Activated T-cell treated with anti-CD3 and anti-CD28 coated beads, Interleukin-2, amount 50 U/mL, for 4 hours (primary cell): ENCODE results near the gene SLC39A5. TPM values are rescaled to one million over a fixed set of nuclear protein-coding genes. Genes with fewer than 3 reads are reported as not detected.

Source experiments
- ATAC-seq, 2 donors: fragments of 200-7000 bp; cut with Tn5 transposase; one replicate each; pipeline ENCODE4 v1.10.0; 2021
- DNase-seq: peaks from one replicate; pipeline ENCODE4 v3.0.0-alpha.2; 2020
- H3K27me3 Mint-ChIP-seq: one replicate; pipeline ENCODE4 v1.8.0; 2021; ENCODE audit warnings: low read depth, mixed read lengths
- H3K36me3 Mint-ChIP-seq: one replicate; pipeline ENCODE4 v1.8.0; 2022; ENCODE audit warnings: mixed read lengths; ENCODE audit not compliant: insufficient read depth
- H3K4me1 Mint-ChIP-seq: one replicate; pipeline ENCODE4 v1.8.0; 2021; ENCODE audit warnings: low read depth, mixed read lengths
- H3K4me3 Mint-ChIP-seq: one replicate; pipeline ENCODE4 v1.8.0; 2021; ENCODE audit warnings: mild to moderate bottlenecking, moderate library complexity, mixed read lengths
- H3K9me3 Mint-ChIP-seq: one replicate; pipeline ENCODE4 v1.8.0; 2021; ENCODE audit warnings: mixed read lengths
- total RNA-seq, 3 donors: library from RNA; stranded (reverse); gene quantifications; one replicate each; pipeline ENCODE4 v1.2.1, GENCODE V29; 2021

SLC39A5 gene
- total RNA-seq, 3 donors from 2014 or later = 0.53 to 0.84 (median 0.79) TPM

DNA sequence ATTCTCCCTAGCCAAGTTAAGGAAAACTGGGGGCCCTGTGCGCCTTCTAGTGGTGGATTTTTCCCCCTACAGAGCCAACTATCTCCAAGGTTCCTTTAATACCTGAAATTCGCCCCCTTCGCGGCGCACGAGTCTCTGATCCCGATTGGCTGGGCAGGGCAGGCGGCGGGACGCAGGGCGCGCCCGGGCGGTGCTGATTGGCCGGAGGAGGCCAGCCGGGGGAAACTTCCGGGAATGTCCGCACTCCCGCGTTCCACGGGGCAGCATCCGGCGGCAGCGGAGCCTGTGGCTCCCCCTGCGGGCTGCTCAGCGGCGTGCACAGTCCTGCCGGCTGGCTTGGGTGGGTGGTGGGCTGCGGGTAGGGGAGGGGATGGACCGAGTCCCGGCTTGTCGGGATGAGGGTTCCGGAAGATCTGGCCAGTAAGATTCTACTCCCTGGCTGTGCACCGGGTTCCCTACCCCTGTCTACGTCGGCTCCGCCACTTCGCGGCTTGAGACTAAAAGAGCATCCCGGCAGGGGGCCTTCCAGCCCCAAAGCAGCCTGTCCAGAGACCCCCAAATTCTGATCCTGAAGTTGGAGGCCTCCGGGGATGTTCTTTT is 5.6 kb upstream of the SLC39A5 start, which contains the start of gene NABP2:
Gene NABP2, plus strand, starts transcription at position 241 of the 600 bp plus-strand sequence. CDS start 515 bp downstream, outside the sequence.
- ATAC-seq = peak; percentile 88 to 90
- Mint-ChIP-seq H3K9me3 (no peaks in the 10 kb centered on the region), H3K36me3 (no peaks in the 10 kb centered on the region), H3K4me3 (peak within 1 kb of the TSS; percentile 95), H3K4me1 (peaks cover 41% of the 10 kb centered on the region), H3K27me3 (no peaks in the 10 kb centered on the region)
- DNase-seq = peak; percentile 89

GRCh38 chr12:56224954-56225353 is 4.9 kb upstream of the SLC39A5 start:
- Mint-ChIP-seq H3K9me3 (no peaks in the 10 kb centered on the region), H3K4me3 (peak overlapping the region; percentile 95), H3K36me3 (no peaks in the 10 kb centered on the region), H3K27me3 (no peaks in the 10 kb centered on the region), H3K4me1 (peaks cover 41% of the 10 kb centered on the region)
- ATAC-seq = no peak
- no peak for DNase-seq

- ATAC-seq = no peak
- no peaks in the 10 kb centered on the region for H3K36me3 Mint-ChIP-seq
- no peaks in the 10 kb centered on the region for H3K9me3 Mint-ChIP-seq
- H3K4me1 Mint-ChIP-seq = peaks cover 10% of the 10 kb centered on the region
- H3K27me3 Mint-ChIP-seq = no peaks in the 10 kb centered on the region
- DNase-seq = no peak
- H3K4me3 Mint-ChIP-seq = no peak overlapping the region
Observed at GRCh38 chr12:56229082-56229481, 769 bp upstream of the SLC39A5 start.

DNA sequence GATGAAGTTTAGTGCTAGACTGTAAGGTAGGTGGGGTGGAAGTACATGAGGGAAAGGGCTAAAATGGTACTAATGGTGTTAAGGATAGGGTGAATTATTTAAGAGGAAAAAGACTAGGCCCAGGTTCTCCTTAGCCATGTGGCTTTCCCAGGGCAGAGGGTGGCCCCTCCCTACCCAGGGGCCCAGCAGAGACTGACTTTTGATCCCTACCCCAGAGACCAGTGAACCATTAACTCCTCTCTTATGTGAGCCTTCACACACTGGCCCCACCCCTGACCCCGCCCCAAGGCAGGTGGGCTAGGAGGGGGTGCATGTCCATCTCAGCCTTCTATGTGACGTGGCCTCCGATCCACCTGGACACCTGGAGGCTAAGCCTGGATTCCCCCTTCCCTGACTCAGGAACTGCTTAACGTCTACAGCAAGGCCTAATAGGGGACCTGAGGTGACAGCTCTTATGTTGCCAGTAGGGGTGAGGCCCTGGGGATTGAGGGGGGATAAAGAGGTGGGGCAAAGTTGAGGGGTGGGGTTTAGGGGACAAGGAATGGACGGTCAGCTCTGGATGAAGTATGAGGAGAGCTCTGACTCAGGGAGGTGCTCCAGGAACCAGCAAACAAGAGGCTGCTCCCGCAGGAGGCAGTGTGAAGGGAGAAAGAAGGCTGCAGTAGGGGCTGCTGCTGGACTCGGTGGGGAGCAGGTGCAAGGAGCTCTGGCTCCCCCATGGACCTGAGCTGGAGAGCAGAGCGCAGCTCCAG is 757 bp downstream of the SLC39A5 start:
- H3K27me3 Mint-ChIP-seq = no peaks in the 10 kb centered on the region
- DNase-seq = no peak
- no peak for ATAC-seq
- no peak overlapping the region for H3K4me3 Mint-ChIP-seq
- no peaks in the 10 kb centered on the region for H3K36me3 Mint-ChIP-seq
- H3K9me3 Mint-ChIP-seq = no peaks in the 10 kb centered on the region
- peaks cover under 1% of the 10 kb centered on the region for H3K4me1 Mint-ChIP-seq

DNA sequence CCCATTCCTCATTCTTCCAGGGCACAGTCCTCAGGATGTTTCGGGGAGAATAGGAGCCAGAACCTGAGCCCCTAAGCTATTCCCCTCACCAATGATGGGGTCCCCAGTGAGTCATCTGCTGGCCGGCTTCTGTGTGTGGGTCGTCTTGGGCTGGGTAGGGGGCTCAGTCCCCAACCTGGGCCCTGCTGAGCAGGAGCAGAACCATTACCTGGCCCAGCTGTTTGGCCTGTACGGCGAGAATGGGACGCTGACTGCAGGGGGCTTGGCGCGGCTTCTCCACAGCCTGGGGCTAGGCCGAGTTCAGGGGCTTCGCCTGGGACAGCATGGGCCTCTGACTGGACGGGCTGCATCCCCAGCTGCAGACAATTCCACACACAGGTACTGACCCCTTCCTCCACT is 1.3 kb downstream of the SLC39A5 start:
- Mint-ChIP-seq H3K27me3 (no peaks in the 10 kb centered on the region), H3K36me3 (no peaks in the 10 kb centered on the region), H3K9me3 (no peaks in the 10 kb centered on the region), H3K4me1 (no peaks in the 10 kb centered on the region), H3K4me3 (no peak overlapping the region)
- no peak for DNase-seq
- no peak for ATAC-seq

DNA sequence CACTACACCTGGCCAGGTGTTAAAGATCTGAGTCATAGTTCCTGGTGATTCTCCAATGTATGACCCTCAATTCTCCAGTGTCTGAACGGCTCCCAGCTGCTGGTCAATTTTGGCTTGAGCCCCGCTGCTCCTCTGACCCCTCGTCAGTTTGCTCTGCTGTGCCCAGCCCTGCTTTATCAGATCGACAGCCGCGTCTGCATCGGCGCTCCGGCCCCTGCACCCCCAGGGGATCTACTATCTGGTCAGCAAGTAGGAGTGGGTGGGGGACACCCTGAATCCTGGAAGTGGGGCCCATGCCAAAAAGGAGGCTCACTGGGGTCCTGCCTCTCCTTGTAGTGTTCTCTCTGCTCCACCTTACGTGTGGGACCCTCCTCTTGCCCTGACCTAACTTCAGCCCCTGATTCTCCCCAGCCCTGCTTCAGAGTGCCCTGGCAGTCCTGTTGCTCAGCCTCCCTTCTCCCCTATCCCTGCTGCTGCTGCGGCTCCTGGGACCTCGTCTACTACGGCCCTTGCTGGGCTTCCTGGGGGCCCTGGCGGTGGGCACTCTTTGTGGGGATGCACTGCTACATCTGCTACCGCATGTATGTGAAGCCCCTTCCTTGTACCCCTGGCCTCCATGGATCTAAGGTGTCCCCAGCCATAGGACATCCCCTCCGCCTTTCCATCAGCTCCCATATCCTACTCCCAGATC is 5.0 kb downstream of the SLC39A5 start:
- DNase-seq = no peak
- no peaks in the 10 kb centered on the region for H3K9me3 Mint-ChIP-seq
- H3K4me3 Mint-ChIP-seq = no peak overlapping the region
- no peaks in the 10 kb centered on the region for H3K4me1 Mint-ChIP-seq
- ATAC-seq = no peak
- no peaks in the 10 kb centered on the region for H3K27me3 Mint-ChIP-seq
- H3K36me3 Mint-ChIP-seq = peaks cover 1% of the 10 kb centered on the region

DNA sequence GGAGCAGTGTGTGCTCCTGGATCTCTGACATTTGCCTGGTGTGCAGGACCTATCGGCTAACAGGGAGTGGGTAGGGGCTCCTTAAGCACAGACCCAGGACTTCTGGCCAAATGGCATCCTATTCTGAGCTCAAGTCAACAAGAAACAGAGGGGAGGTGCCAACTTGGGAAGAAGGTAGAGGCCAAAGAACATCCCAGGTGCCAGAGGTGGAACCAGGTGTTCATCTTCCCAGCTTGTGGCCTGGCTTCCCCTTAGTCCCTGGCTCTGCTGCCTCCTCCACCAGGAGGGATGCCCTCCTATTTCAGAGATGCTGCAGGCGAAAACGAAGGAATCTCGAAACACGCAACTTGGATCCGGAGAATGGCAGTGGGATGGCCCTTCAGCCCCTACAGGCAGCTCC is 6.2 kb downstream of the SLC39A5 start:
- ATAC-seq = no peak
- peaks cover 1% of the 10 kb centered on the region for H3K36me3 Mint-ChIP-seq
- no peaks in the 10 kb centered on the region for H3K27me3 Mint-ChIP-seq

DNA sequence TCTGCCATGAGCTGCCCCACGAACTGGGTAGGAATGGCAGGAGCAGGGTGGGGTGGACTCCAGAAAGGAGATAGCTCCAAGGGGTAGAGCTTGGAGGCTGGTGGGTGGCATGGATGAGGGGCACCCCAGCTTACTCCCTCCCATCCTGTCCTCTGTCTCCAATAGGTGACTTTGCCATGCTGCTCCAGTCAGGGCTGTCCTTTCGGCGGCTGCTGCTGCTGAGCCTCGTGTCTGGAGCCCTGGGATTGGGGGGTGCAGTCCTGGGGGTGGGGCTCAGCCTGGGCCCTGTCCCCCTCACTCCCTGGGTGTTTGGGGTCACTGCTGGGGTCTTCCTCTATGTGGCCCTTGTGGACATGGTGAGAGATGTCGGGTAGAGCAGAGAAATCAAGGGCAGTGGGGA is 7.1 kb downstream of the SLC39A5 start:
- no peak overlapping the region for H3K4me3 Mint-ChIP-seq
- H3K36me3 Mint-ChIP-seq = peaks cover 5% of the 10 kb centered on the region
- no peaks in the 10 kb centered on the region for H3K4me1 Mint-ChIP-seq
- H3K27me3 Mint-ChIP-seq = no peaks in the 10 kb centered on the region
- no peaks in the 10 kb centered on the region for H3K9me3 Mint-ChIP-seq
- no peak for DNase-seq
- no peak for ATAC-seq

More for the DNA sequence above, 6.2 kb downstream of the SLC39A5 start:
- Mint-ChIP-seq H3K4me1 (no peaks in the 10 kb centered on the region), H3K4me3 (no peak overlapping the region), H3K9me3 (no peaks in the 10 kb centered on the region)
- DNase-seq = no peak

GRCh38 chr12:56237552-56237951 is 7.7 kb downstream of the SLC39A5 start:
- H3K4me3 Mint-ChIP-seq = no peak overlapping the region

DNA sequence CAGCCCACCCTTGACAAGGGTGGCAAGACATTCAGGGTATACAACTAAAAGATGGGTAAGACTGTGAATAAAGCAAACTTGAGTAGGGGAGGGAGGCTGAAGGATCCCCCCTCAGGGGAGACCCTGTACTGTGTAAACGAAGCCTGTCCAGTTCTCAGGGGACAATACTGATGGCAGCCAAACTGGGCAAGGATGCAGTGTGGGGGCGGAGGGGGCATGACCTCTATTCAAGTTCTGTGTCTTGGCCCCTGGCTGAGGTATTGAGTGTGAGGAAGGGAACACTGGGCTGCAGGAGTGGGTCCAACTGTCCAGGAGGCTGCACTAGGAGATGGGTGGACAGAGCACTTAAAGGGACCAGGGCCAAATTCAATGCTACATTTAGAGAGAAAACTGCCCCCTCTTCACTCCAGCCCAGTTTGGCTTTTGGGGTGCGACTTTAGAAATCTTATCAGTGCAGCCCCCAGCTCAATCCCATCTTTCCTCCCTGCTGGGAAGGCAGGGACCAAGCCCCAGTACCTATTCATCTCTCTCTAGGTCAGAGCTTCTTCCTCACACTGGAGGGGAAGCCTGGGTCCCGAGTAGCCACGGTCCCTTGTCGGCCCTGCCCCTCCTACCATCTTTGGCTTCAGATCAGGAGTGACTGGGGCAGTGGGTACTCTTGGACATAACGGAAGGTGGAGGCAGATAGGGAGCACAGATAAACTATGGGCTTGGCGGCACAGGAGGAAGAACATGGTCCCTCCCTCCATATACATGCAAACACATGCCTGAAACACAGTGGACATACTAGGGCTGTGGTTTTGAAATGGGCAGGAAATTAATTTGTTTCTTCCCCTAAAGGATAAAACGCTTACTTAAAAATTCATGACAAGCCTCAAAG is 11.8 kb downstream of the SLC39A5 start:
- DNase-seq = no peak
- no peak overlapping the region for H3K4me3 Mint-ChIP-seq
- H3K36me3 Mint-ChIP-seq = peaks cover 20% of the 10 kb centered on the region
- no peaks in the 10 kb centered on the region for H3K9me3 Mint-ChIP-seq
- no peaks in the 10 kb centered on the region for H3K27me3 Mint-ChIP-seq
- no peaks in the 10 kb centered on the region for H3K4me1 Mint-ChIP-seq
- ATAC-seq = no peak

More at GRCh38 chr12:56237552-56237951, 7.7 kb downstream of the SLC39A5 start:
- DNase-seq (no peak), ATAC-seq (no peak)
- no peaks in the 10 kb centered on the region for H3K9me3 Mint-ChIP-seq
- H3K36me3 Mint-ChIP-seq = peaks cover 7% of the 10 kb centered on the region
- H3K4me1 Mint-ChIP-seq = no peaks in the 10 kb centered on the region
- H3K27me3 Mint-ChIP-seq = no peaks in the 10 kb centered on the region

DNA sequence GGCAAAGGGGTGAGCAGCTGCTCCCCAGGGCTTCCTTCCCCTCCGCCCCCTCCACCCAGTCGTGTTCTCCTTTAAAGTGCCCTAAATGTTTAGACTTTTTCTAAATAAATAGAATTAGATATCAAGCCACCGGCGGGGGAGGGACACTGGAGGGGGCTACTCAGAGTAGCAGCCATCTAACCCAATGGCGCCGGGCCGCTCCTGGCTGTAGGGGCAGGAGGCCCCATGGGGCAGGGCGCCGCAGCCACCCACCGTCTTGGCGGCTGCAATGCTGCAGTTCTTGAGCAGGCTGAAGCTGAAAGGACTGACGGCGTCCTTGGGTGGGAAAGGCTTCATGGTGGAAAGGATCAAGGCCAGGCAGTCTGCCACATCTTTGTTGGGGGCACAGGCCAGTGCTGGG is 13.1 kb downstream of the SLC39A5 start:
- ATAC-seq (no peak), DNase-seq (no peak)
- Mint-ChIP-seq H3K4me1 (no peaks in the 10 kb centered on the region), H3K9me3 (no peaks in the 10 kb centered on the region), H3K27me3 (no peaks in the 10 kb centered on the region), H3K36me3 (peaks cover 26% of the 10 kb centered on the region), H3K4me3 (no peak overlapping the region)

DNA sequence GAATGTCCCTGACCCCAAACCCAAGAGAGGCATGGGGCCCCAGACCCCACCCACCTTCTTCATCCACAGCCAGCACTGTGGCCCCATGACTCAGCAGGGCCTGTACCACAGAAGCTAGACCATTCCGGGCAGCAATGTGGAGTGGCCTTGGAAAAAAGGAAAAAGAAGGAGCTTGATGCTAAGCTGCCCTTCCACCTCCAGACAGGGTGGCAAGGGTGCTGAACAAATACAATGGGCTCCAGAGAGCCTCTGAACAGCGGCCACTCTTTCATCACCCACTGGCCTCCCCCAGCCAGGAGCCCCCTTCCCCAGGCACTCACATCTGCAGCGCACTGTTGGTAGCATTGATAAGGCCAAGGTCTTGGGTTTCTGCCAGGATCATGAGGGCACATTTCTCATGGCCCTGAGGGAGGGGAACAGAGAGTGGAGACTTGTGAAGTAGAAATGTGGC is 13.9 kb downstream of the SLC39A5 start:
- Mint-ChIP-seq H3K36me3 (peaks cover 26% of the 10 kb centered on the region), H3K9me3 (no peaks in the 10 kb centered on the region), H3K4me3 (no peak overlapping the region), H3K27me3 (no peaks in the 10 kb centered on the region), H3K4me1 (no peaks in the 10 kb centered on the region)
- DNase-seq = no peak
- ATAC-seq = no peak

DNA sequence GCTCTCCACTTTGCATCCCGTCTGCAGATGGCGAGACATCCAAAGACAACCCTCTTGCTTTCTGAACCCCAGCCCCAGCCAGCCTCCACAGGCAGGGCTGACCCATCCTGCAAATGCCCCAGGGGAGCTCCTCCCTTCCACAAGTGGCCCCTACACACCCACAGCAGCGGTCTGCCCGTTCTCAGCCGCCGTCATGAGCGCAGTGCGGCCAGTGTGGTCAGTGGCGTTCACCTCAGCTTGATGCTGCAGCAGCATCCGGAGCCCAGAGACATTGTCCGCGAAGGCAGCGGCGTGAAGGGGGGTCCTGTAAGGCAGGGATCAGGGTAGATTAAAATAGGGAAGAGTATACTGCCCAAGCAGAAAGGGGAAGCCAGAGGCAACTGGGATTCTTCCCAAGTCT is 14.6 kb downstream of the SLC39A5 start:
- DNase-seq (no peak), ATAC-seq (no peak)
- Mint-ChIP-seq H3K4me1 (no peaks in the 10 kb centered on the region), H3K4me3 (no peak overlapping the region), H3K27me3 (no peaks in the 10 kb centered on the region), H3K36me3 (peaks cover 30% of the 10 kb centered on the region), H3K9me3 (no peaks in the 10 kb centered on the region)

DNA sequence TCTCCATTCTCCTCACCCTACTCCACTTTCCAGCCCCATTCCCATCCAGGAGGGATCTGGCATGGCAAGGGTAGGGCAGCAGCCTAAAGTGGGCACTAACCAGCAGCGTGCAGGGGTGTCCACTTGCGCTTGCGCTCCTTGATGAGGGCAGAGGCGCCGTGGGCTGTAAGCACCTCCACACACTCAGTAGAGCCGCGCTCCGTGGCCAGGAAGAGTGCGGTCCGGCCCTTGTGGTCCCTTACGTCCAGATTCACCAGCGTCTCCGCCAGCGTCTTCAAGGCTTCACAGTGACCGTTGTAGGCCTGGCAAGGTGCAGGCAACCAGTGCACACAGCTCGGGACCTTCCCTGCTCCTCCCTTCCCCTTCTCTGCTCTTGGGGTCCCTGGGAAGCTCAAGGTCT is 18.1 kb downstream of the SLC39A5 start:
- ATAC-seq = no peak
- no peak overlapping the region for H3K4me3 Mint-ChIP-seq
- H3K27me3 Mint-ChIP-seq = no peaks in the 10 kb centered on the region
- H3K9me3 Mint-ChIP-seq = no peaks in the 10 kb centered on the region
- peaks cover 36% of the 10 kb centered on the region for H3K36me3 Mint-ChIP-seq
- DNase-seq = no peak
- no peaks in the 10 kb centered on the region for H3K4me1 Mint-ChIP-seq
